Esophagus squamous epithelium (tissue), 4 donors: ENCODE measurements around the gene SRGAP3.

Experiments
- CTCF ChIP-seq, 6 experiments: fragments of 450-650 bp in 4 of 6; fragments of 200-600 bp in 2 of 6; sonication (generic) in 2 of 6; IDR thresholded peaks; one replicate each; pipeline ENCODE4 v1.5.1; 2016 to 2019; ENCODE audit warnings: antibody characterized with exemption in 6 of 6, mild to moderate bottlenecking in 4 of 6, moderate library complexity in 4 of 6
- POLR2A ChIP-seq, 4 donors: fragments of 450-650 bp; IDR thresholded peaks; one replicate each; pipeline ENCODE4 v1.6.1; 2017; ENCODE audit warnings: antibody characterized with exemption in 4 of 4, mild to moderate bottlenecking in 4 of 4, moderate library complexity in 3 of 4

GRCh38 chr3:9111417-9111816, 138.0 kb downstream of the SRGAP3 start:
- TF ChIP-seq CTCF (IDR thresholded peaks at IDR 0.05), result no peak
- no peak for TF ChIP-seq POLR2A (IDR thresholded peaks at IDR 0.05)
